WI38 (cell line): ENCODE measurements around the gene CCDC106.

Experiments
- H3K4me3 ChIP-seq: 2 replicates; pipeline ENCODE4 v1.5.1; 2011; ENCODE audit warnings: low read depth, mild to moderate bottlenecking, control low read depth, low read length
- CTCF ChIP-seq: IDR thresholded peaks from 2 replicates; pipeline ENCODE4 v1.5.1; 2012; ENCODE audit warnings: low read depth, mild to moderate bottlenecking, control low read depth, low read length

The CCDC106 gene

GRCh38 chr19:55675661-55676354 is 27.8 kb downstream of the CCDC106 start:
- peak overlapping the region; percentile 94 for H3K4me3 ChIP-seq
- no peak for TF ChIP-seq CTCF

GRCh38 chr19:55676383-55676782 is 28.4 kb downstream of the CCDC106 start:
- TF ChIP-seq CTCF, result no peak
- peak overlapping the region; percentile 94 for H3K4me3 ChIP-seq

- TF ChIP-seq CTCF, result no peak
These were observed 29.0 kb downstream of the CCDC106 start for GRCh38 chr19:55676889-55677505.

DNA sequence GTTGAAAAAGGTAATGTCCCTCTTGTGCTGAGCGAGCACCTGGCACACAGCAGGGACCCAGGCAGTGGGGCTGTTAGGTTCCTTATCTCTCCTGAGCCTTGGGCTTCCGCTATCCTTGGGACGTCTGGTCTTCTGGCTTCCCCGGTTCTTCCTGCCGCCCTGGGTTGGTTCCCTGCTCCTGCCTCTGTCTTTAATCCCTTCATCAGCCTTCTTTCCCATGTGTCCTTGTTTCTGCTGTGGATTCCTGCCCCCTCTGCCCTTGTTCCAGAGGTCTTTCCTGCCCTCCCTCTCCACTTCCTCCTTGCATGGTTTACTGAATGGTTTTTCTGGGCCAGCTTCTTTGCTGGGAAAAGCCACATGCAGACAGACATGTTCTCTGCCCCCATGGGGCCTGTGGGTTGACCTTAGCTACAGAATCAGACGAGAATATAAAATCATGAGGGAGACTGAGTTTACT is 29.6 kb downstream of the CCDC106 start:
- H3K4me3 ChIP-seq, result no peak overlapping the region
- no peak for TF ChIP-seq CTCF

More at GRCh38 chr19:55676889-55677505, 29.0 kb downstream of the CCDC106 start:
- no peak overlapping the region for H3K4me3 ChIP-seq

DNA sequence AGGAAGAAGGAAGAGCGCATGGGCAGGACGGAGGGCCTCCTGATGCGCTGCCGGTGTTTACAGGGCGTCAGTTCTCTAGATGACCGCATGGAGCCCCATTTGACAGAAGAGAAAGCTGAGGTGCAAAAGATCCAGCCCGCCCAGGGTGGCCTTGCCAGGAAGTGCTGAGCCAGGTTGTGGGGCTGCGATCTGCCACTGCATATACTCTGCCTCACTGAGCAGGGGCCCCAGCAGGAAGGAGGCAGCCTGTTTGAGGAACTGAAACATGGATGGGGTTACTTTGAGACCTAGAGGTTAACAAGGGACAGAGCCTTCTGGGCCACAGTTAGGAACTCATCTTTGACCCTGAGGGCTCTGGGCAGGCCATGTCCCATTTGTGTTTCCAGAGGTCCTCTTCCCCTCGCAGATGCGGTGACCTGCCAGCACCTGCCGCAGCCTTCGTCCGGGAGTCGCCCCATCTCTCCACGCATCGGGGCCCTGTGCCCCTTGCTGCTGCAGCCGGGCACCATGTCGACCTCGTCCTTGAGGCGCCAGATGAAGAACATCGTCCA is 30.2 kb downstream of the CCDC106 start:
- H3K4me3 ChIP-seq, result no peak overlapping the region

DNA sequence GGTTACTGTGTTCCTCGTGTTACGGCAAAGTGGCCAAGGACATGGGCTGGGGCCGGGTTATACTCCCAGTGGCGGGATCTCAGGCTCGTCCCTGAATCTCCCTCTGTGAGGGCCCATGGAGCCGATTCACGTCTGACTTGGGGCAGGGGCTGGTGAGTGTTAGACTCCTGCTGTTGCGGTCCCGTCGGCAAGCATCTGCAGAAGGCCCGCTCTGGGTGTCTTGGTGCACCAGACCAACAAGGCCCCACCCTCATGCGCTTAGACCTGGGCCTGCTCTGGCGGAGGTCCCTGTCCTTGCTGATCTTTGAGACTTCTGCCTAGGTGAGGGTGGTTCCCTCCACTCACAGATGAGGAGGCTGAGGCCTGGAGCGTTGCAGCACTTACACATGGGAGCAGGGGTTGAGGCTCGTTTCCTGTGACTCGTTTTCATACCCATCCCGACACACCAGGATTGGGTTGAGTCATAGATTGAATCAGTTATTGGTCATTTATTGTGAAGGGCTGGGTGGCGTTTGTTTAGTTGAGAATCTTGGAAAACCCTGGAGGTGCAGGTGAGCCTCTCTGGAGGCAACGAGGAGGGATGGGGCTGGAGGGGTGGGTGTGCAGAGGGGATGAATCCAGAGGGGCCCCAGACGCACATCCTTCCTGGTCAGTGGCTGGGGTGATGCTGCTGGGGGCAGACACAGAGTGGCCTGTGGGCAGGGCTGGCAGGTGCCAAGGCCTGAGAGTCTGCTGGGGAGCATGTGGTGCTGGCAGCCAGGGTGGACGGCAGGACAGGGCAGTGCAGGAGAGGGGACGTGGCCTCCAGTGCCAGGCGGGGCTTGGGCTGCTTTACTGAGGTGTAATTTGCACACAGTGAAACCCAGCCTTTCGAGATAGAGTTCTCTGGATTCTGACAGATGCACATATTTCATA is 31.6 kb downstream of the CCDC106 start:
- TF ChIP-seq CTCF, result no peak
- no peak overlapping the region for H3K4me3 ChIP-seq

More for the DNA sequence above, 30.2 kb downstream of the CCDC106 start:
- TF ChIP-seq CTCF, result no peak
